ENCODE results near the gene SMAD1. TPM values are rescaled to one million over a fixed set of nuclear protein-coding genes. Genes with fewer than 3 reads are reported as not detected.

SMAD1 gene
- polyA plus RNA-seq, 1 of the 3 experiments (the other 2 are of a cell fraction), result 46.0 TPM

DNA sequence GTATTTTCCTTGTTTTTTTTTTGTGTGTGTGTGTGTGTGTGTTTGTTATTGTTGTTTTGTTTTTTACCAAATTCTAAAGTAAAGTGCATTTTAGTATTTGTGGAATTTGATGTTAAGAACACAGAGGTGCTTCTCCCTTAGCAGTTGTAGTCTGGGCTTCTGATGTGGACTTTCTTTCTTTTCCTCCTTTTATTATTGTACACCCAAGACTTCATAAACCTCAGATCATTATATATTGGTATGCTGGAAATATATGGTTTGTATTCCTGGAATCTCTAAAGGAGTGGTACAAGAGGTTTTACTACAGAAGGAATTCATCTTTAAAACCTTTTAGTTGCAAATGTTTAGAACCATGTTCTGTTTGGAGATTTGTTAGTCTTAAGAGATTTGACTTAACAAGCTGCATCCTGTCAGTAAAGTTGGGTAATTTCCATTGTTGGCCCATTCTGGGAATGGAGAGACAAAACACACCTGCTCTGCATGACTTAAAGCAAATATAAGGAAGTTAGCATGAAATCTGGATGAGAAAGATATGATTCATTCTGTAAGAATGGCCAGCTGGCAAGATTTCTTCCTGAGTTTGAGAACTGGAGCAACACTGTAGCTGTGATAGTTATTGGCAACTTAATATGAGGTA is 64.0 kb downstream of the SMAD1 start:
- Histone ChIP-seq H2AFZ (ENCODE audit: low read depth) (no peak overlapping the region), H3K9ac (no peak overlapping the region), H3K4me1 (ENCODE audit: control insufficient read depth in 1 of 2, insufficient read depth in 2 of 2, low read depth in 1 of 2, low read length in 1 of 2) (peaks cover 0 to 19% of the 10 kb centered on the region in 2 experiments; a peak in 3 of 4 replicates), H3K27ac (ENCODE audit: low read depth in 2 of 2, low read length in 1 of 2) (peak overlapping the region; percentile 22 to 67; a peak in 2 of 4 replicates), H3K4me3 (ENCODE audit: low read depth in 2 of 2, low read length in 1 of 2) (no peak overlapping the region), H3K9me3 (no peaks in the 10 kb centered on the region), H3K9me2 (no peaks in the 10 kb centered on the region), H3K4me2 (no peak overlapping the region; the same call in 1 of the 2 replicates), H3K36me3 (replicated peaks in 1 of 2; ENCODE audit: control insufficient read depth in 1 of 2, insufficient read depth in 2 of 2, low read length in 1 of 2) (peaks cover 16 to 39% of the 10 kb centered on the region in 2 experiments), H3F3A (replicated peaks; ENCODE audit: insufficient read depth) (peaks cover 9% of the 10 kb centered on the region), H4K20me1 (ENCODE audit: insufficient read depth) (no peaks in the 10 kb centered on the region), H3K27me3 (ENCODE audit: insufficient read depth) (no peaks in the 10 kb centered on the region), H3K79me2 (ENCODE audit: insufficient read depth) (no peaks in the 10 kb centered on the region)
- ChIA-PET POLR2A (no interaction called here), CTCF (no interaction called here)
- DNase-seq, result no peak
- TF ChIP-seq RXRA (IDR thresholded peaks at IDR 0.05; ENCODE audit: borderline replicate concordance, low read depth) (no peak), CHD2 (IDR thresholded peaks at IDR 0.05; ENCODE audit: low read length, partially characterized antibody) (no peak), POLR2AphosphoS5 (IDR thresholded peaks at IDR 0.05; ENCODE audit: low read depth, low read length) (peak; percentile 62; the same call in 1 of the 2 replicates), TAF1 (IDR thresholded peaks at IDR 0.05; ENCODE audit: borderline replicate concordance, low read depth, low read length) (no peak), RFX5 (IDR thresholded peaks at IDR 0.05; ENCODE audit: low read length) (no peak), TEAD4 (IDR thresholded peaks at IDR 0.05; ENCODE audit: borderline replicate concordance, insufficient read depth) (no peak), YY1 (IDR thresholded peaks at IDR 0.05; ENCODE audit: low read depth) (no peak), GATA2 (CRISPR knock-in tag; IDR thresholded peaks at IDR 0.05) (no peak), FOSL2 (IDR thresholded peaks at IDR 0.05; ENCODE audit: borderline replicate concordance, low read depth) (peak; percentile 77), SIN3A (IDR thresholded peaks at IDR 0.05; ENCODE audit: borderline replicate concordance, low read depth, low read length) (0 out of 2 replicates have a peak, but pooled peaks have one; percentile 32), EP300 (IDR thresholded peaks at IDR 0.05; ENCODE audit: borderline replicate concordance in 1 of 2, low read depth in 1 of 2, low read length in 1 of 2) (peak in 1 of 2 experiments; percentile 53; a peak in 1 of 4 replicates), ELF1 (IDR thresholded peaks at IDR 0.05) (peak; percentile 38; the same call in 1 of the 2 replicates), RCOR1 (IDR thresholded peaks at IDR 0.05; ENCODE audit: low read length) (no peak), FOXJ3 (CRISPR knock-in tag; IDR thresholded peaks at IDR 0.05) (no peak), SMC3 (IDR thresholded peaks at IDR 0.05; ENCODE audit: low read depth, low read length) (no peak), MEF2A (IDR thresholded peaks at IDR 0.05; ENCODE audit: borderline replicate concordance, low read depth) (no peak), TCF12 (IDR thresholded peaks at IDR 0.05) (peak; percentile 96), MXI1 (IDR thresholded peaks at IDR 0.05; ENCODE audit: low read depth, low read length) (no peak), FOXM1 (IDR thresholded peaks at IDR 0.05; ENCODE audit: low read depth) (no peak), RAD21 (IDR thresholded peaks at IDR 0.05; ENCODE audit: low read length) (no peak)
- TF ChIP-seq, protein P1, sequence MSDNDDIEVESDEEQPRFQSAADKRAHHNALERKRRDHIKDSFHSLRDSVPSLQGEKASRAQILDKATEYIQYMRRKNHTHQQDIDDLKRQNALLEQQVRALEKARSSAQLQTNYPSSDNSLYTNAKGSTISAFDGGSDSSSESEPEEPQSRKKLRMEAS (IDR thresholded peaks at IDR 0.05; ENCODE audit: low read depth), result no peak
- TF ChIP-seq, protein P2, sequence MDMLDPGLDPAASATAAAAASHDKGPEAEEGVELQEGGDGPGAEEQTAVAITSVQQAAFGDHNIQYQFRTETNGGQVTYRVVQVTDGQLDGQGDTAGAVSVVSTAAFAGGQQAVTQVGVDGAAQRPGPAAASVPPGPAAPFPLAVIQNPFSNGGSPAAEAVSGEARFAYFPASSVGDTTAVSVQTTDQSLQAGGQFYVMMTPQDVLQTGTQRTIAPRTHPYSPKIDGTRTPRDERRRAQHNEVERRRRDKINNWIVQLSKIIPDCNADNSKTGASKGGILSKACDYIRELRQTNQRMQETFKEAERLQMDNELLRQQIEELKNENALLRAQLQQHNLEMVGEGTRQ (IDR thresholded peaks at IDR 0.05; ENCODE audit: borderline replicate concordance, low read depth, low read length), result no peak
- TF ChIP-seq, protein P3, sequence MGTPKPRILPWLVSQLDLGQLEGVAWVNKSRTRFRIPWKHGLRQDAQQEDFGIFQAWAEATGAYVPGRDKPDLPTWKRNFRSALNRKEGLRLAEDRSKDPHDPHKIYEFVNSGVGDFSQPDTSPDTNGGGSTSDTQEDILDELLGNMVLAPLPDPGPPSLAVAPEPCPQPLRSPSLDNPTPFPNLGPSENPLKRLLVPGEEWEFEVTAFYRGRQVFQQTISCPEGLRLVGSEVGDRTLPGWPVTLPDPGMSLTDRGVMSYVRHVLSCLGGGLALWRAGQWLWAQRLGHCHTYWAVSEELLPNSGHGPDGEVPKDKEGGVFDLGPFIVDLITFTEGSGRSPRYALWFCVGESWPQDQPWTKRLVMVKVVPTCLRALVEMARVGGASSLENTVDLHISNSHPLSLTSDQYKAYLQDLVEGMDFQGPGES (IDR thresholded peaks at IDR 0.05; ENCODE audit: low read depth, low read length), result no peak
- TF ChIP-seq, protein P4, sequence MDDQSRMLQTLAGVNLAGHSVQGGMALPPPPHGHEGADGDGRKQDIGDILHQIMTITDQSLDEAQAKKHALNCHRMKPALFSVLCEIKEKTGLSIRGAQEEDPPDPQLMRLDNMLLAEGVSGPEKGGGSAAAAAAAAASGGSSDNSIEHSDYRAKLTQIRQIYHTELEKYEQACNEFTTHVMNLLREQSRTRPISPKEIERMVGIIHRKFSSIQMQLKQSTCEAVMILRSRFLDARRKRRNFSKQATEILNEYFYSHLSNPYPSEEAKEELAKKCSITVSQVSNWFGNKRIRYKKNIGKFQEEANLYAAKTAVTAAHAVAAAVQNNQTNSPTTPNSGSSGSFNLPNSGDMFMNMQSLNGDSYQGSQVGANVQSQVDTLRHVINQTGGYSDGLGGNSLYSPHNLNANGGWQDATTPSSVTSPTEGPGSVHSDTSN (IDR thresholded peaks at IDR 0.05), result peak; percentile 53
- TF ChIP-seq, protein P5, sequence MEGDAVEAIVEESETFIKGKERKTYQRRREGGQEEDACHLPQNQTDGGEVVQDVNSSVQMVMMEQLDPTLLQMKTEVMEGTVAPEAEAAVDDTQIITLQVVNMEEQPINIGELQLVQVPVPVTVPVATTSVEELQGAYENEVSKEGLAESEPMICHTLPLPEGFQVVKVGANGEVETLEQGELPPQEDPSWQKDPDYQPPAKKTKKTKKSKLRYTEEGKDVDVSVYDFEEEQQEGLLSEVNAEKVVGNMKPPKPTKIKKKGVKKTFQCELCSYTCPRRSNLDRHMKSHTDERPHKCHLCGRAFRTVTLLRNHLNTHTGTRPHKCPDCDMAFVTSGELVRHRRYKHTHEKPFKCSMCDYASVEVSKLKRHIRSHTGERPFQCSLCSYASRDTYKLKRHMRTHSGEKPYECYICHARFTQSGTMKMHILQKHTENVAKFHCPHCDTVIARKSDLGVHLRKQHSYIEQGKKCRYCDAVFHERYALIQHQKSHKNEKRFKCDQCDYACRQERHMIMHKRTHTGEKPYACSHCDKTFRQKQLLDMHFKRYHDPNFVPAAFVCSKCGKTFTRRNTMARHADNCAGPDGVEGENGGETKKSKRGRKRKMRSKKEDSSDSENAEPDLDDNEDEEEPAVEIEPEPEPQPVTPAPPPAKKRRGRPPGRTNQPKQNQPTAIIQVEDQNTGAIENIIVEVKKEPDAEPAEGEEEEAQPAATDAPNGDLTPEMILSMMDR (IDR thresholded peaks at IDR 0.05), result no peak
- TF ChIP-seq, protein P6, sequence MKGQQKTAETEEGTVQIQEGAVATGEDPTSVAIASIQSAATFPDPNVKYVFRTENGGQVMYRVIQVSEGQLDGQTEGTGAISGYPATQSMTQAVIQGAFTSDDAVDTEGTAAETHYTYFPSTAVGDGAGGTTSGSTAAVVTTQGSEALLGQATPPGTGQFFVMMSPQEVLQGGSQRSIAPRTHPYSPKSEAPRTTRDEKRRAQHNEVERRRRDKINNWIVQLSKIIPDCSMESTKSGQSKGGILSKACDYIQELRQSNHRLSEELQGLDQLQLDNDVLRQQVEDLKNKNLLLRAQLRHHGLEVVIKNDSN (IDR thresholded peaks at IDR 0.05; ENCODE audit: borderline replicate concordance, low read depth), result no peak
- TF ChIP-seq, protein P7, sequence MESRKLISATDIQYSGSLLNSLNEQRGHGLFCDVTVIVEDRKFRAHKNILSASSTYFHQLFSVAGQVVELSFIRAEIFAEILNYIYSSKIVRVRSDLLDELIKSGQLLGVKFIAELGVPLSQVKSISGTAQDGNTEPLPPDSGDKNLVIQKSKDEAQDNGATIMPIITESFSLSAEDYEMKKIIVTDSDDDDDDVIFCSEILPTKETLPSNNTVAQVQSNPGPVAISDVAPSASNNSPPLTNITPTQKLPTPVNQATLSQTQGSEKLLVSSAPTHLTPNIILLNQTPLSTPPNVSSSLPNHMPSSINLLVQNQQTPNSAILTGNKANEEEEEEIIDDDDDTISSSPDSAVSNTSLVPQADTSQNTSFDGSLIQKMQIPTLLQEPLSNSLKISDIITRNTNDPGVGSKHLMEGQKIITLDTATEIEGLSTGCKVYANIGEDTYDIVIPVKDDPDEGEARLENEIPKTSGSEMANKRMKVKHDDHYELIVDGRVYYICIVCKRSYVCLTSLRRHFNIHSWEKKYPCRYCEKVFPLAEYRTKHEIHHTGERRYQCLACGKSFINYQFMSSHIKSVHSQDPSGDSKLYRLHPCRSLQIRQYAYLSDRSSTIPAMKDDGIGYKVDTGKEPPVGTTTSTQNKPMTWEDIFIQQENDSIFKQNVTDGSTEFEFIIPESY (IDR thresholded peaks at IDR 0.05; ENCODE audit: borderline replicate concordance, low read depth), result no peak

Data from SK-N-SH (cell line).